HG02973 (cell line): Measurements from ENCODE around the gene SFMBT1.
"Not testable (repeated sequence)": the region's sequence is repeated elsewhere in the genome, so short reads cannot be mapped to it uniquely, and the experiment has no call there.

ENCODE experiments used
- ATAC-seq: cut with Tn5 transposase; IDR thresholded peaks from one replicate; pipeline ENCODE4 v1.9.1; 2021; ENCODE audit warnings: moderate library complexity; ENCODE audit not compliant: unreplicated experiment

SFMBT1 gene

GRCh38 chr3:53039376-53039752 lies 6.5 kb downstream of the SFMBT1 start:
- no peak for ATAC-seq

GRCh38 chr3:53038679-53039375 lies 7.0 kb downstream of the SFMBT1 start:
- ATAC-seq: no peak

- no peak for ATAC-seq
Observed at GRCh38 chr3:53035825-53036619, 9.9 kb downstream of the SFMBT1 start.

- ATAC-seq: not testable (repeated sequence)
Observed at GRCh38 chr3:53035018-53035417, 10.9 kb downstream of the SFMBT1 start.

GRCh38 chr3:53034411-53034810 lies 11.5 kb downstream of the SFMBT1 start:
- not testable (repeated sequence) for ATAC-seq

GRCh38 chr3:53032609-53033008 lies 13.3 kb downstream of the SFMBT1 start:
- no peak for ATAC-seq

- ATAC-seq: no peak
Observed at GRCh38 chr3:53030619-53031449, 15.0 kb downstream of the SFMBT1 start.

GRCh38 chr3:53028641-53029040 lies 17.2 kb downstream of the SFMBT1 start:
- ATAC-seq: no peak

- no peak for ATAC-seq
Observed at GRCh38 chr3:53027254-53027844, 18.5 kb downstream of the SFMBT1 start.

- ATAC-seq: no peak
Observed at GRCh38 chr3:53026382-53027162, 19.3 kb downstream of the SFMBT1 start.

- ATAC-seq: no peak
Observed at GRCh38 chr3:53024315-53024714, 21.6 kb downstream of the SFMBT1 start.

GRCh38 chr3:53023072-53023823 lies 22.6 kb downstream of the SFMBT1 start:
- no peak for ATAC-seq

GRCh38 chr3:53022647-53023046 lies 23.2 kb downstream of the SFMBT1 start:
- no peak for ATAC-seq

GRCh38 chr3:53016236-53016635 lies 29.6 kb downstream of the SFMBT1 start:
- ATAC-seq: no peak

- ATAC-seq: no peak
Observed at GRCh38 chr3:53011324-53011723, 34.5 kb downstream of the SFMBT1 start.

- no peak for ATAC-seq
Observed at GRCh38 chr3:53009826-53010539, 35.9 kb downstream of the SFMBT1 start.

- ATAC-seq: no peak
Observed at GRCh38 chr3:53008932-53009331, 36.9 kb downstream of the SFMBT1 start.

GRCh38 chr3:53005854-53006513 lies 39.9 kb downstream of the SFMBT1 start:
- no peak for ATAC-seq
